Thyroid gland (tissue), 4 donors: ENCODE measurements around the gene CACNG6.

Experiments
- POLR2A ChIP-seq, 2 donors: fragments of 450-650 bp; IDR thresholded peaks; one replicate each; pipeline ENCODE4 v1.6.1; 2017; ENCODE audit warnings: antibody characterized with exemption in 2 of 2, mild to moderate bottlenecking in 2 of 2, moderate library complexity in 1 of 2
- TF ChIP-seq, protein P1 (sequence below), 6 experiments: fragments of 200-600 bp in 3 of 6; fragments of 450-650 bp in 3 of 6; sonication (generic) in 3 of 6; IDR thresholded peaks; one replicate each; pipeline ENCODE4 v1.5.1; 2016 to 2019; ENCODE audit warnings: antibody characterized with exemption in 6 of 6, mild to moderate bottlenecking in 2 of 6, inconsistent platforms in 1 of 6, moderate library complexity in 1 of 6

DNA sequence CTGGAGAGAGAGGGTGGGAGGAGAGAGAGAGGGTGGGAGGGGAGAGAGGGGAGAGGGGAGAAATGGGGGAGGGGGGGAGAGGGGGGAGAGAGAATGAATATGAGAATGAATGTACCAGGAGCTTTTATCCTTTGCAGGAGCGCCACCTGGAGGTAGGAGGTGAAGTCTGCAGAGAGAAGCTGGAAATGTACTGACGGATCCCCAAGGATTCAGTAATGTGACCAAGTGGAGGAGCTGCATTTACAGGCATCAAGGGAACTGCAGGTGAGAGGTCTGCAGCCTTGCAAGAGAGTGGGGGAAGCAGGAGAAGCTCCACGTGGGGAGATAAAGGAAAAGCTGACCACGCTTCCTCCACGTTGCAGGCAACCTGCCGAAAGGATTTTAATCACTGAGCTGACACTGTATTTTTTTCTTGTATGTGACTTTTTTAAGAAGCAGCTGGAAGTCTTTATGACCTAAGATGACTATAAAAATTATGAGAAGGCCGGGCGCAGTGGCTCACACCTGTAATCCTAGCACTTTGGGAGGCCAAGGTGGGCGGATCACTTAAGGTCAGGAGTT lies 38.6 kb downstream of the CACNG6 start:
- TF ChIP-seq, protein P1, sequence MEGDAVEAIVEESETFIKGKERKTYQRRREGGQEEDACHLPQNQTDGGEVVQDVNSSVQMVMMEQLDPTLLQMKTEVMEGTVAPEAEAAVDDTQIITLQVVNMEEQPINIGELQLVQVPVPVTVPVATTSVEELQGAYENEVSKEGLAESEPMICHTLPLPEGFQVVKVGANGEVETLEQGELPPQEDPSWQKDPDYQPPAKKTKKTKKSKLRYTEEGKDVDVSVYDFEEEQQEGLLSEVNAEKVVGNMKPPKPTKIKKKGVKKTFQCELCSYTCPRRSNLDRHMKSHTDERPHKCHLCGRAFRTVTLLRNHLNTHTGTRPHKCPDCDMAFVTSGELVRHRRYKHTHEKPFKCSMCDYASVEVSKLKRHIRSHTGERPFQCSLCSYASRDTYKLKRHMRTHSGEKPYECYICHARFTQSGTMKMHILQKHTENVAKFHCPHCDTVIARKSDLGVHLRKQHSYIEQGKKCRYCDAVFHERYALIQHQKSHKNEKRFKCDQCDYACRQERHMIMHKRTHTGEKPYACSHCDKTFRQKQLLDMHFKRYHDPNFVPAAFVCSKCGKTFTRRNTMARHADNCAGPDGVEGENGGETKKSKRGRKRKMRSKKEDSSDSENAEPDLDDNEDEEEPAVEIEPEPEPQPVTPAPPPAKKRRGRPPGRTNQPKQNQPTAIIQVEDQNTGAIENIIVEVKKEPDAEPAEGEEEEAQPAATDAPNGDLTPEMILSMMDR (IDR thresholded peaks at IDR 0.05) = peak in 3 of 6 experiments; percentile 22 to 52 (median 31)
- TF ChIP-seq POLR2A (IDR thresholded peaks at IDR 0.05) = no peak
